GM12865 (cell line): ENCODE results near the gene CLEC4E.

Experiments
- DNase-seq: peaks from one replicate; pipeline ENCODE4 v3.0.0; 2010; ENCODE audit warnings: low read depth
- H3K4me3 ChIP-seq: 2 replicates; pipeline ENCODE4 v1.5.1; 2011; ENCODE audit warnings: mild to moderate bottlenecking, low read depth, low read length, control low read depth
- CTCF ChIP-seq: IDR thresholded peaks from 2 replicates; pipeline ENCODE4 v1.5.1; 2011; ENCODE audit warnings: low read length, control low read depth, low read depth, inconsistent platforms; ENCODE audit not compliant: insufficient read depth; ENCODE audit errors: missing control alignments

Gene CLEC4E

GRCh38 chr12:8493084-8493483 lies 47.6 kb downstream of the CLEC4E start:
- TF ChIP-seq CTCF = no peak
- H3K4me3 ChIP-seq = no peak overlapping the region
- DNase-seq = peak; percentile 78

- TF ChIP-seq CTCF = no peak
- DNase-seq = no peak
Measured at GRCh38 chr12:8491646-8492530, 48.8 kb downstream of the CLEC4E start.

More at GRCh38 chr12:8491646-8492530, 48.8 kb downstream of the CLEC4E start:
- H3K4me3 ChIP-seq = no peak overlapping the region
